Right renal pelvis (tissue), 4 donors: ENCODE data around the gene EXD3. TPM values are rescaled to one million over a fixed set of nuclear protein-coding genes. Genes with fewer than 3 reads are reported as not detected.
"Not testable (repeated sequence)": the region's sequence is repeated elsewhere in the genome, so short reads cannot be mapped to it uniquely, and the experiment has no call there.

Source experiments
- DNase-seq, 4 donors: peaks; one replicate each; pipeline ENCODE4 v3.0.0-alpha.2; 2013; ENCODE audit warnings: low read depth in 4 of 4, low spot score in 3 of 4, missing footprints in 1 of 4
- polyA plus RNA-seq, 4 donors: library from polyadenylated mRNA; unstranded; fragments of 120-200 nt; gene quantifications; one replicate each; pipeline ENCODE4 v1.2.1, GENCODE V29; 2013; ENCODE audit not compliant: insufficient read length in 4 of 4

EXD3 gene
- polyA plus RNA-seq, result 10 to 100 TPM; 12.5 to 19.3 (median 13.8) TPM

- DNase-seq, result peak; percentile 75 to 85 (median 79)
These were observed at the start of gene EXD3, which contains the start of gene NOXA1 for GRCh38 chr9:137422604-137423513. Gene EXD3, minus strand, starts transcription at chr9:137423162. Its CDS starts 27,805 bp downstream, at chr9:137395357. Gene NOXA1, plus strand, starts transcription at chr9:137423393. Its CDS starts 137 bp downstream, at chr9:137423530.

DNA sequence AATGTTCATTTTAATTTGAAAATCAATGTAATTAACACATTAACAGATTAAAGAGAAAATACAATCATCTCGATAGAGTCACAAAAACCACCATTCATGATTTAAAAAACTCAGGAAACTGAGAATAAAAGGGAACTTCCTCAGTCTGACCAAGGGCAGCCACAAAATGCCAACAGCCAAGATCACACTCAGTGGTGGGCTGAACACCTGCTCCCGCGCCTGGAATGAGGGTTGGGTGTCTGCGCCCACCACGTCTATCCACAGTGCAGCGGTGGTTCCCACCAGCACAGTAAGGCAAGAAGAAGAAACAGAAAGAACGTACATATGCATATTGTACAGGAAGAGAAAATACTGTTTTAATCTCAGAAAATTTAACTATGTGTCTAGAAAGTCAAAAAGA lies 47.8 kb upstream of the EXD3 start:
- no peak for DNase-seq

- no peak for DNase-seq
These were observed 44.9 kb upstream of the EXD3 start for GRCh38 chr9:137467896-137468295.

GRCh38 chr9:137467161-137467581 lies 44.2 kb upstream of the EXD3 start:
- DNase-seq, result no peak

GRCh38 chr9:137466389-137467085 lies 43.6 kb upstream of the EXD3 start:
- DNase-seq, result not testable (repeated sequence)

GRCh38 chr9:137465720-137466388 lies 42.9 kb upstream of the EXD3 start:
- no peak for DNase-seq

- DNase-seq, result no peak
These were observed 42.2 kb upstream of the EXD3 start for GRCh38 chr9:137465000-137465719.

GRCh38 chr9:137464291-137464999 lies 41.5 kb upstream of the EXD3 start:
- no peak for DNase-seq

DNA sequence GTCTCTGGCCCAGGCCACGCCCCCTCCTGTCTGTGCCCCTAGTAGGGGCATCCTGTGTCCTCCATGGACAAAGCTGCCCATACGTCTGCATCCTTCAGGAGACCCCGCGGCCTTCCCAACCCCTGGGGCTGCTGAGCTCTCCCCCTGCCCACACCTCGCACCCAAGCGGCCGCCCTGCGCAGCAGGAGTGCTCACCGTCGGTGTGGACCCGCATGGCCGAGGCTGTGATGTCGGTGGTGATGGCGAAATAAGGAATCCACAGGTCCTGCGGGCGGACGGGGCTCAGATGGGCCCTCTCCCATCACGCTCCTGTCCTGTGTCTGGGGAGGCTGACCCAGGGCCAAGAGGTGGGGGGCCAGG lies 40.9 kb upstream of the EXD3 start:
- DNase-seq, result no peak

DNA sequence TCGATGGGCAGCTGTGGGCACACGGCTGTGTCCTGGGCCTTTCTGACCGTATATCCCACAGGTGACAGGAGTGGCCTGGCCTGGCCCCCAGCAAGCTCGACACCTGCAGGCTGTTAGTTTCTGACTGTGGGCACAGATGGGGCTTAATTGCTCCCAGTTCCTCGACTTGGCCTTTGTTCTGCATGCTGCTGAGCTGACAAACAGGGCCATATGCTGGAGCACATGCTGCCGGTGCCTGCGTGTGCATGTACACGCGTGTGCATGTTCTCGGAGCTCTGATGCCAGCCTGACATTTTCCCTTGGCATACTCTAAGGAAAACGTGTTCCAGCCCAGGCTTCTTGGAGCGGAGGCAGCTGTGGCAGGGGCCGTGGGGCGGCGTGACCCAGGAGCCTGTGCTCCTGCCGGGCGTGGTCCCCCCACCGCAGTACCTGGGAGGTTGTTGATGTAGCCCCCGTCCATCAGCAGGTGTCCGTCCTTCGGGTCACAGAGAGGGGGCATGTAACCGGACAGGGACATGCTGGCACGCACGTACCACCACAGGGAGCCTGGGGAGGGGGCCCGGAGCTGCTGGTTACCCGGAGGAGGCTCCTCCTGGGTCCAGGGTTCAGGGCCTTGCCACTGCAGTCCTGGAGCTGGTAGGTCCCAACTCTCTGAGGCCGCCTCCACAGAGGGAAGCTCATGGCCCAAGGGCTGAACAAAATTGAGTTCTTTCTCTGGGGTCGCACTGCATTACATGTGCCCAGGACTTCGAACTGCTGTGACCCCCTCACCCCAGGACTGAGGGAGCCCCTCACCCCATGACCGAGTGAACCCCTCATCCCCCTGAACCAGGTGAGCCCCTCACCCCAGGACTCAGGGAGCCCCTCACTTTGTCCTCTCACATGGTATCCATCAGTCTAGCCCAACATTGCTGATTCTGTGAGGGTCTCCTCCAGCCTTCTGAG lies 40.3 kb upstream of the EXD3 start:
- no peak for DNase-seq

DNA sequence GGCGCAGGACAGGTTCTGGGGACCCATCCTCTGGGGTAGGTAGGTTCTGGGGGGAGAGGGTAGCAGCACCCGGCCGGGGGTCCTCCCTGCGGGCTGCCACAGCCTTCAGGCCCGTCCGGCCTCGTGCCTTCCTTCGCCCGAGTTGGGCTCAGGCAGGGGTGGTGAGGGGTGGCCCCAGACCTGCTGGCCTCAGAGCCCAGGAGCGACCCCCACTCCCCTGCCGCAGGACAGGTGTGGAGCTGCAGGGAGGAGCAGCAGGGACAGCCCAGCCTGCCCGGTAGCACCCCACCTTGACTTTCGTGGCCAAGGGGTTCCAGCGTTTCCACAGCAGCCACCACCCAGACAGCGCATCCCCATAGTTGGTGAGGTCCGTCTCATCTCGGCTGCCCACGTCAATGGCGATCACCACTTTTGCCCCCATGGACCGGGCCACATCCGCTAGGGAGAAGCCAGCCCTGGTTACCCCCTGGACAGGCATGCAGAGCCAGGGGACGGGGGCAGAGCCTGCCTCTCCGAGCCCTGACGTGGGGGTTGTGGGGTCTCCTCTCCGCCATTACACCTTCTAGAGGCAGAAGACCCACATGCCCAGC lies 39.5 kb upstream of the EXD3 start:
- no peak for DNase-seq

DNA sequence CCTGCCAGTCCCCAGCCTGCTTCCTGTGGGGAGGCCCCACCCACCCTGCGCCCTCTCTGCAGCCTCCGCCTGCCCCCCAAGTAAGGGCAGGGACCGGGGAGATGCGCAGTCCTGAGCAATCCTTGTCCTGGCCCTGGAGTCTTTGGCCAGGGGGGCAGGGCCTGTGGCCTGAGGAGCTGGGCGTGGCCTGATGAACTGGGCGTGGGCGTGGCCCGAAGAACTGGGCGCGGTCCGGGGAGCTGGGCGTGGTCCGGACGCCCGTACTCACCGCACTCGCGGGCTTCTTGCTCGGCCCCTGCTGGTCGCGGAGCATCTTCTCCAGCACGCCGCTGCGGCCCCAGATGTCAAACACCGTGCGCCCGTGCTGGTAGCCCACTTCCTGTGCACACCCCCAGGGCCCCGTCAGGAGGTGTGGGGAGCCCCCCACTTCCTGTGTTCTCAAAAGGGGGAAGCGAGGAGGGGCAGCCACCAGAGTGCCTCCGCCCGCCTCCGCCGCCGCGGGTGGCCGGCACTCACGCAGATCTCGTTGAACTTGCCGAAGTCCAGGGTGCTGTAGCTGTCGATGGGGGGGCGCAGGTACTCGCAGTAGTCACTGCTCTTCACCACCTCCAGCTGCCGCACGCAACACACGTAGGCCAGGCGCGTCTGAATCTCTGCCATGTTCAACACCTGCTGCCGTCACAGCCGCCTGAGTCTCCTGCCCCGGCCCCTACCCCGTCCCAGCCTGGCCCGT lies 38.9 kb upstream of the EXD3 start:
- DNase-seq, result no peak

DNA sequence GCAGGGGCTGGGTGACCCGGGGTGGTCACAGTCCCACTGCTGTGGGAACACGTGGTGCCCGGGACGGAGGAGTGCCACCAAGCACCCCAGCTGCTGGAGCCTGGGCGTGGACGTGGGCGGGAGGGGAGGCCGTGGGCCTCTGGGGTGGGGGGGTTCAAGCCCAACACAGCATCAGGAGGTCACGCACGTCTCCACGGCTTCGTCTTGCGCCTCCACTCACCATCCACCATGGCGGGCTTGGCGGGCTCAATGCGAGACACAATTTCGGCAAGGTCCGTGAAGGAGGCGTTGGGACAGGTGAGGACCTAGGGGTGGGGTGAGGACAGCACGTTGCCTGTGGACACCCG lies 38.3 kb upstream of the EXD3 start:
- no peak for DNase-seq

DNA sequence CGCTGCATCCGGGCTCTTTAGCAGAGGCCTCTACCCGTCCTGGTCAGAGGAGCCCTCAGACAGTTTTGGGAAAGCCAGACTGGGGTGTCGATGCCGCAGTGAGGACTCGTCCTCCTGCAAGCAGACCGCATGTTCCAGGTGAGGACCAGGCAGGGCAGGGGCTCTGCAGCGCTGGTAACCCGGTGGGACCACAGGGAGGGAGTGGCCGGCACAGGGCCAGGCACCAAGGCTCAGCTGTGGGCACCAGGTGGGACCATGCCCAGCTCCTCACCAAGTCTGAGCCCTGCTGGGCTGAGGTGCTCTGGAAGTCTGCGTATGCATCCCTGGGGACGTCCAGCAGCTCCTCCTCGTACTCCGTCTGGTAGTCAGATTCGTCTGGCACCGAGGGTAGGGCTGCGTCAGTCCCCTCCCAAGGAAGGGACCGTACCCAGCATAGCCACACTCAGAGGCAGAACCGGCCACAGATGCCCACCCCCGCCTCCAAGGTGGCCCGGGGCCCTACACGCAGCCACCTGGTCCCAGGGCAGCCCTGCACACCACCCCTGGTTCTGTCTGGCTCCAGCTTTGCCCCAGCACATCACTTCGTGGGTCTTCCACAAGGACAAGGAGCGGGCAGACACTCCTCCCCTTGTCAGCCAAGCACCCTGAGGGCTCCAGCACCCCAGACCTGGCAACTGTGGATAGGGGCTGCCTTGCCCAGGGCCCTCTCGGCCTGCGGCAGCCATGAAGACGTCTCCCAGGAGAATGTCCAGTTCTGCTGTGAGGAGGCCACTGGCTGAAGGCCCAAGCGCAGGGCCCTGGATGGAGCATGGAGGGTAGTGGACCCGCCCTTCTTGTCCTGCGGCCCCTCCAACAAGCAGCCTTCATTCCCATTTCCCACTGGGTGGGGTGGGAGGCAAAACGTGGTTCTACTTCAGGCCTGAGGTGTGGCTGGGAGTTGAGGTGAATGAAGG lies 37.7 kb upstream of the EXD3 start:
- DNase-seq, result no peak

- DNase-seq, result no peak
These were observed 36.8 kb upstream of the EXD3 start for GRCh38 chr9:137459601-137460362.

DNA sequence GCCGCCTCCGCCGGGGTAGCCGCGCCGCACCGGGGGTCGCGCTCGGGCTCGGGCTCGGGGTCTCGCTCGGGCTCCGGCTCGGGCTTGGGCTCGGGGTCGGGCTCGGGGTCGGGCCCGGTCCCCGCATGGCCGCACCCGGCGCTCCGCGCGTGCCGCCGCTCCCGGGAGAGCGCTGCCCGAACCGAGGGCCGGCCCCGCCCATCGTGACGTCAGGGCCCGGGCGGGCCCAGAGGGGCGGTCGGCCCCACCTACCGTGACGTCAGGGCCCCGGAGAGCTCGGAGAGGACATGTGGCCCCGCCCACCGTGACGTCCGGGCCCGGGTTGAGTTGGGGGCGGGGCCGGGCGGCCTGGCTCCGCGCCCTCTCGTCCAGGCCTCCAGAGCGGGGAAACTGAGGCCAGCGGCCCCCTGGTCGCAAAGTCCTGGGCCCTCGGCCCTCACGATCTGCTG lies 36.2 kb upstream of the EXD3 start, which contains the start of gene NSMF:
Gene NSMF (minus strand): TSS at position 183 of the 449 bp plus-strand sequence. CDS start 232 bp downstream, outside the sequence.
- DNase-seq, result peak; percentile 86 to 88 (median 87)
